Smooth muscle cell (in vitro differentiated cells): ENCODE data around the gene GPR153. TPM values are rescaled to one million over a fixed set of nuclear protein-coding genes. Genes with fewer than 3 reads are reported as not detected.

Experiments
- DNase-seq: peaks from one replicate; lab custom pipeline; 2025; ENCODE audit not compliant: unreplicated experiment; lab: John Stamatoyannopoulos, UW
- H2AFZ ChIP-seq: fragments of 200-600 bp; sonication (generic); 2 replicates; pipeline ENCODE4 v1.6.0; 2016; ENCODE audit warnings: antibody characterized with exemption, low read depth, mild to moderate bottlenecking
- H3F3A ChIP-seq: fragments of 200-600 bp; sonication (generic); 2 replicates; pipeline ENCODE4 v1.6.0; 2017; ENCODE audit warnings: antibody characterized with exemption, low read depth
- H3K27ac ChIP-seq: fragments of 200-600 bp; sonication (generic); 2 replicates; pipeline ENCODE4 v1.5.1; 2016; ENCODE audit warnings: low read depth, mild to moderate bottlenecking
- H3K27me3 ChIP-seq: fragments of 200-600 bp; sonication (generic); 2 replicates; pipeline ENCODE4 v1.6.1; 2016; ENCODE audit warnings: low read depth, mild to moderate bottlenecking
- H3K36me3 ChIP-seq: fragments of 200-600 bp; sonication (generic); 2 replicates; pipeline ENCODE4 v1.5.1; 2016; ENCODE audit warnings: low read depth
- H3K4me1 ChIP-seq: fragments of 200-600 bp; sonication (generic); 2 replicates; pipeline ENCODE4 v1.5.1; 2016; ENCODE audit warnings: low read depth
- H3K4me2 ChIP-seq: fragments of 200-600 bp; sonication (generic); 2 replicates; pipeline ENCODE4 v1.6.0; 2016; ENCODE audit warnings: mild to moderate bottlenecking
- H3K4me3 ChIP-seq: fragments of 200-600 bp; sonication (generic); 2 replicates; pipeline ENCODE4 v1.5.1; 2016; ENCODE audit warnings: mild to moderate bottlenecking
- H3K79me2 ChIP-seq: fragments of 200-600 bp; sonication (generic); 2 replicates; pipeline ENCODE4 v1.6.0; 2016; ENCODE audit warnings: low read depth, mild to moderate bottlenecking
- H3K9ac ChIP-seq: fragments of 200-600 bp; sonication (generic); 2 replicates; pipeline ENCODE4 v1.6.0; 2016; ENCODE audit warnings: low read depth
- H3K9me3 ChIP-seq: fragments of 200-600 bp; sonication (generic); replicated peaks from 2 replicates; pipeline ENCODE4 v1.5.1; 2016; ENCODE audit warnings: low read depth
- H4K20me1 ChIP-seq: fragments of 200-600 bp; sonication (generic); 2 replicates; pipeline ENCODE4 v1.6.0; 2016; ENCODE audit warnings: low read depth
- CTCF ChIP-seq: fragments of 200-600 bp; sonication (generic); IDR thresholded peaks from 2 replicates; pipeline ENCODE4 v1.5.1; 2017; ENCODE audit warnings: borderline replicate concordance, mild to moderate bottlenecking, antibody characterized with exemption; ENCODE audit not compliant: insufficient read depth, poor library complexity, severe bottlenecking
- WGBS: methylation state at CpG from one replicate; pipeline ENCODE4 v1.1.7; 2016; ENCODE audit warnings: low lambda C conversion rate; 5-methylcytosine and 5-hydroxymethylcytosine counted together
- polyA plus RNA-seq: library from polyadenylated mRNA; unstranded; fragments of >200 nt; fragmentation: Nextera tagmentation; extraction: Ambion mirVana; gene quantifications from 2 replicates; pipeline ENCODE4 v1.2.1, GENCODE V29; 2016
- total RNA-seq: library from RNA; depleted of rRNA; stranded (reverse); fragments of >200 nt; gene quantifications from 2 replicates; pipeline ENCODE4 v1.2.3, GENCODE V29; 2014

GPR153 gene
- total and polyA plus RNA-seq, 2 experiments from 2014 or later = 8.2 to 15.8 TPM

DNA sequence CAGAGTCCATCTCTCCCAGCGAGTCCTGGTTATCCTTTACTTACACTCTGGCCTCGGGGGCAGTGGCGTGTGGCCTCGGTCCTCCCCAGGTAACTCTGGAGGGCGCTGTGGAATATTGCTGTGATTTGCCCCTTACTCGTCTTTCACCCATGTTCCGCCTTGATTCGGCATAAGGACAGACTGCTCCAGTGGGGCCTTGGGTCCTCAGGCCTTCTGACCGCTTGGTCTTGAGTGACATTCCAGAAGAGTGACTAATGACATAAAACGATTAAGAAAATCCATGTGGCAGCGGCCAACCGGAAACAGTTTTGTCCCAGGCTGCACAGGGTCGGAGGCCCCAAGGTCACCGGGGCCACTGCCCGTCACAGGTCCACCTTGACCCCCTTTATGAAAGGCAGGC lies 36.2 kb downstream of the GPR153 start:
- no peaks in the 10 kb centered on the region for H3F3A ChIP-seq
- H4K20me1 ChIP-seq = peaks cover 12% of the 10 kb centered on the region
- no peaks in the 10 kb centered on the region for H3K9me3 ChIP-seq
- H3K4me2 ChIP-seq = no peak overlapping the region
- 74% methylated on average over 15 of the region's 15 CpGs for WGBS
- H3K4me3 ChIP-seq = no peak overlapping the region
- H3K27me3 ChIP-seq = no peaks in the 10 kb centered on the region
- no peak overlapping the region for H3K9ac ChIP-seq
- H2AFZ ChIP-seq = no peak overlapping the region
- no peaks in the 10 kb centered on the region for H3K79me2 ChIP-seq
- no peaks in the 10 kb centered on the region for H3K4me1 ChIP-seq
- DNase-seq = no peak
- H3K27ac ChIP-seq = no peak overlapping the region
- TF ChIP-seq CTCF = no peak
- H3K36me3 ChIP-seq = no peaks in the 10 kb centered on the region

DNA sequence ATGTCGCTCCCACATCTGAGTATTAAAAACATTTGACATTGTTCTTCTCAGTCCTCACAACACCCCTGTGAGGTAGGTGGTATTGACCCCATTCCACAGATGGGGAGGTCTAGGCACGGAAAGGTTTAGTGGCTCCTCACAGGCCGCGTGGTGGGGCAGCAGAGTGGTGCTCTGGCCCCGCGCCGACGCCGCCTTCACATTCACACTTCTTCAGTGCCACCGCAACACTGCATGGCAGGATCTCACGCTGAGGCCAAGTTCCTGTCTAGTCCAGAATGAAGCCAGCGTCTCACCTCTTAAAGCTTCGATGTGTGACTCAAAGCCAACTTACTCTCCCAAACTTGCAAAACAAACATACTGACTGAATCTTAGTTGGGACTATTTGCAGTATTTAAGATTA lies 37.3 kb downstream of the GPR153 start:
- H2AFZ ChIP-seq = no peak overlapping the region
- H3K36me3 ChIP-seq = no peaks in the 10 kb centered on the region
- no peaks in the 10 kb centered on the region for H3K27me3 ChIP-seq
- H3K4me3 ChIP-seq = no peak overlapping the region
- no peaks in the 10 kb centered on the region for H3K9me3 ChIP-seq
- no peak for TF ChIP-seq CTCF
- H3K27ac ChIP-seq = no peak overlapping the region
- peaks cover 12% of the 10 kb centered on the region for H4K20me1 ChIP-seq
- WGBS = 97% methylated on average over 13 of the region's 13 CpGs
- H3F3A ChIP-seq = no peaks in the 10 kb centered on the region
- no peak overlapping the region for H3K9ac ChIP-seq
- no peaks in the 10 kb centered on the region for H3K4me1 ChIP-seq
- no peaks in the 10 kb centered on the region for H3K79me2 ChIP-seq
- H3K4me2 ChIP-seq = no peak overlapping the region
- DNase-seq = no peak

DNA sequence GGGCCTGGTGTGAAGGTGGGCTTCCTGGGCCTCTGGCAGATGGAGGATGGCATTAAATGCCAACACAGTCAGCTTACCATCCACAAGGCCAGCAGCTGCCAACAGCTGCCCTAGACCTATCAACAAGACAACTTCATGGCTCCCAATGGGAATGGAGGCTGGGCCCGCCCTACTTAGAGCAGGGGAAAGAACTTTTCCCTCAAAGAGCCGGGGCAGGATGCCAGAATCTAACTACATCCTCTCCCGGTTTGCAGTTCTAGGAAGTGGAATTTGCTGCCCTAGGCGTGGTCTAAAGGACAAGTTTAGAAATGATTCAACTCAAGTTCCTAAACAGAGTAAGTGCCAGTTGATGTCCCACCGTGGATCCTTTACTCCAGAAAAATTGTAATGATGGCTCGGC lies 38.3 kb downstream of the GPR153 start:
- Histone ChIP-seq H3K4me3 (no peak overlapping the region), H3K9me3 (no peaks in the 10 kb centered on the region), H3F3A (no peaks in the 10 kb centered on the region), H3K27me3 (no peaks in the 10 kb centered on the region), H3K79me2 (no peaks in the 10 kb centered on the region), H3K9ac (no peak overlapping the region), H2AFZ (no peak overlapping the region), H3K4me1 (no peaks in the 10 kb centered on the region), H3K36me3 (no peaks in the 10 kb centered on the region), H3K27ac (no peak overlapping the region), H3K4me2 (no peak overlapping the region), H4K20me1 (peaks cover 12% of the 10 kb centered on the region)
- no peak for TF ChIP-seq CTCF
- no peak for DNase-seq
- over 99% methylated on average over 6 of the region's 6 CpGs for WGBS

GRCh38 chr1:6221210-6221784 lies 39.6 kb downstream of the GPR153 start:
- Histone ChIP-seq H3K79me2 (no peaks in the 10 kb centered on the region), H3K27me3 (no peaks in the 10 kb centered on the region), H3F3A (no peaks in the 10 kb centered on the region), H3K9me3 (no peaks in the 10 kb centered on the region), H3K4me3 (no peak overlapping the region), H3K4me1 (no peaks in the 10 kb centered on the region), H4K20me1 (peaks cover 12% of the 10 kb centered on the region), H3K4me2 (no peak overlapping the region), H3K9ac (no peak overlapping the region), H2AFZ (no peak overlapping the region), H3K27ac (peak overlapping the region; percentile 62), H3K36me3 (no peaks in the 10 kb centered on the region)
- no peak for DNase-seq
- TF ChIP-seq CTCF = no peak
- WGBS = 97% methylated on average over 12 of the region's 12 CpGs
